Ascending aorta (tissue), 2 donors: Measurements from ENCODE around the gene DPYD. TPM values are rescaled to one million over a fixed set of nuclear protein-coding genes. Genes with fewer than 3 reads are reported as not detected.

Experiments used
- DNase-seq, 2 donors: peaks; one replicate each; pipeline ENCODE4 v3.0.0-alpha.2; 2019; ENCODE audit warnings: low spot score in 2 of 2
- H3K27ac ChIP-seq, 2 donors: fragments of 200-600 bp; sonication (generic); one replicate each; pipeline ENCODE4 v1.5.1; 2016 to 2017; ENCODE audit warnings: mild to moderate bottlenecking in 1 of 2
- H3K27me3 ChIP-seq: fragments of 200-600 bp; sonication (generic); one replicate; pipeline ENCODE4 v1.5.1; 2017
- H3K36me3 ChIP-seq, 2 donors: fragments of 200-600 bp; sonication (generic); one replicate each; pipeline ENCODE4 v1.5.1; 2016
- H3K4me1 ChIP-seq, 2 donors: fragments of 200-600 bp; sonication (generic); one replicate each; pipeline ENCODE4 v1.5.1; 2016 to 2017; ENCODE audit warnings: mild to moderate bottlenecking in 1 of 2
- H3K4me3 ChIP-seq, 2 donors: fragments of 200-600 bp; sonication (generic); one replicate each; pipeline ENCODE4 v1.5.1; 2016 to 2017; ENCODE audit warnings: mild to moderate bottlenecking in 1 of 2
- H3K9me3 ChIP-seq, 2 donors: fragments of 200-600 bp; sonication (generic); one replicate each; pipeline ENCODE4 v1.5.1; 2016
- CTCF ChIP-seq, 3 experiments: fragments of 200-600 bp in 2 of 3; fragments of 450-650 bp in 1 of 3; sonication (generic) in 2 of 3; IDR thresholded peaks; one replicate each; pipeline ENCODE4 v1.5.1; 2016 to 2019; ENCODE audit warnings: antibody characterized with exemption in 3 of 3, mild to moderate bottlenecking in 1 of 3, moderate library complexity in 1 of 3
- intact Hi-C: fragments of 100-400 bp; cut with DNase I; formaldehyde crosslinking; loops from one replicate; pipeline ENCODE4 v1.15.1; 2023
- total RNA-seq: library from RNA; depleted of rRNA; stranded (reverse); fragments of >200 nt; gene quantifications from one replicate; pipeline ENCODE4 v1.1.0, GENCODE V29; 2016

Gene DPYD
- total RNA-seq, 1 donor from 2014 or later: 22.9 TPM

GRCh38 chr1:97784661-97785060 lies 136.2 kb downstream of the DPYD start:
- no peaks in the 10 kb centered on the region for H3K9me3 ChIP-seq
- H3K4me3 ChIP-seq: no peak overlapping the region
- H3K4me1 ChIP-seq: no peaks in the 10 kb centered on the region
- TF ChIP-seq CTCF (IDR thresholded peaks at IDR 0.05): no peak
- DNase-seq: no peak
- intact Hi-C loops: no loop called here
- H3K27ac ChIP-seq: no peak overlapping the region
- no peaks in the 10 kb centered on the region for H3K27me3 ChIP-seq
- no peaks in the 10 kb centered on the region for H3K36me3 ChIP-seq

- H3K4me1 ChIP-seq: no peaks in the 10 kb centered on the region
- no peak for DNase-seq
- no peaks in the 10 kb centered on the region for H3K36me3 ChIP-seq
- intact Hi-C loops: no loop called here
- no peak overlapping the region for H3K4me3 ChIP-seq
- TF ChIP-seq CTCF (IDR thresholded peaks at IDR 0.05): no peak
- H3K27ac ChIP-seq: no peak overlapping the region
- H3K27me3 ChIP-seq: no peaks in the 10 kb centered on the region
- no peaks in the 10 kb centered on the region for H3K9me3 ChIP-seq
These were observed 137.1 kb downstream of the DPYD start for GRCh38 chr1:97783751-97784150.

- no peak for TF ChIP-seq CTCF (IDR thresholded peaks at IDR 0.05)
- H3K27me3 ChIP-seq: no peaks in the 10 kb centered on the region
- no peak overlapping the region for H3K27ac ChIP-seq
- intact Hi-C loops: no loop called here
- DNase-seq: no peak
- H3K9me3 ChIP-seq: no peaks in the 10 kb centered on the region
- no peak overlapping the region for H3K4me3 ChIP-seq
- no peaks in the 10 kb centered on the region for H3K4me1 ChIP-seq
- no peaks in the 10 kb centered on the region for H3K36me3 ChIP-seq
These were observed 139.0 kb downstream of the DPYD start for GRCh38 chr1:97781762-97782337.

GRCh38 chr1:97780884-97781283 lies 139.9 kb downstream of the DPYD start:
- H3K4me3 ChIP-seq: no peak overlapping the region
- no peak for TF ChIP-seq CTCF (IDR thresholded peaks at IDR 0.05)
- no peak for DNase-seq
- intact Hi-C loops: no loop called here
- no peaks in the 10 kb centered on the region for H3K4me1 ChIP-seq
- H3K36me3 ChIP-seq: no peaks in the 10 kb centered on the region
- no peaks in the 10 kb centered on the region for H3K9me3 ChIP-seq
- no peak overlapping the region for H3K27ac ChIP-seq
- no peaks in the 10 kb centered on the region for H3K27me3 ChIP-seq

GRCh38 chr1:97778718-97779117 lies 142.1 kb downstream of the DPYD start:
- intact Hi-C loops: no loop called here
- no peak overlapping the region for H3K27ac ChIP-seq
- no peaks in the 10 kb centered on the region for H3K9me3 ChIP-seq
- no peaks in the 10 kb centered on the region for H3K36me3 ChIP-seq
- no peak overlapping the region for H3K4me3 ChIP-seq
- DNase-seq: no peak
- no peak for TF ChIP-seq CTCF (IDR thresholded peaks at IDR 0.05)
- H3K4me1 ChIP-seq: no peaks in the 10 kb centered on the region
- H3K27me3 ChIP-seq: no peaks in the 10 kb centered on the region

- no peak for DNase-seq
- intact Hi-C loops: no loop called here
- H3K27ac ChIP-seq: no peak overlapping the region
- H3K36me3 ChIP-seq: no peaks in the 10 kb centered on the region
- no peaks in the 10 kb centered on the region for H3K27me3 ChIP-seq
- H3K4me3 ChIP-seq: no peak overlapping the region
- H3K4me1 ChIP-seq: no peaks in the 10 kb centered on the region
- TF ChIP-seq CTCF (IDR thresholded peaks at IDR 0.05): no peak
- H3K9me3 ChIP-seq: no peaks in the 10 kb centered on the region
These were observed 150.5 kb downstream of the DPYD start for GRCh38 chr1:97770376-97770775.
